Osteoblast (primary cell): ENCODE data around the gene TRIM38. TPM values are rescaled to one million over a fixed set of nuclear protein-coding genes. Genes with fewer than 3 reads are reported as not detected.

Source experiments
- DNase-seq: peaks from one replicate; pipeline ENCODE4 v3.0.0; 2011; ENCODE audit warnings: low spot score, mixed read lengths; ENCODE audit not compliant: insufficient read length; ENCODE audit errors: missing footprints
- H2AFZ ChIP-seq: 2 replicates; pipeline ENCODE4 v1.6.0; 2011; ENCODE audit warnings: mild to moderate bottlenecking, low read length
- H3K27ac ChIP-seq: 2 replicates; pipeline ENCODE4 v1.5.1; 2011; ENCODE audit warnings: mild to moderate bottlenecking, low read depth, low read length, moderate library complexity
- H3K27me3 ChIP-seq: 2 replicates; pipeline ENCODE4 v1.6.0; 2012; ENCODE audit warnings: mild to moderate bottlenecking, control low read depth, inconsistent platforms, low read length, moderate library complexity; ENCODE audit not compliant: insufficient read depth
- H3K36me3 ChIP-seq: 2 replicates; pipeline ENCODE4 v1.5.1; 2011; ENCODE audit warnings: mild to moderate bottlenecking, low read length, control low read depth, moderate library complexity; ENCODE audit not compliant: insufficient read depth
- H3K4me1 ChIP-seq: 2 replicates; pipeline ENCODE4 v1.5.1; 2011; ENCODE audit warnings: mild to moderate bottlenecking, low read length, control low read depth, moderate library complexity; ENCODE audit not compliant: insufficient read depth
- H3K4me2 ChIP-seq: 2 replicates; pipeline ENCODE4 v1.6.0; 2011; ENCODE audit warnings: mild to moderate bottlenecking, low read length; ENCODE audit not compliant: insufficient read depth
- H3K4me3 ChIP-seq: fragments of 200-600 bp; sonication (generic); 3 replicates; pipeline ENCODE4 v1.5.1; 2012; ENCODE audit warnings: mild to moderate bottlenecking, low read length, inconsistent platforms; ENCODE audit not compliant: insufficient read depth
- H3K79me2 ChIP-seq: 2 replicates; pipeline ENCODE4 v1.6.0; 2012; ENCODE audit warnings: mild to moderate bottlenecking, low read length, control low read depth, inconsistent platforms; ENCODE audit not compliant: insufficient read depth
- H3K9me3 ChIP-seq: 2 replicates; pipeline ENCODE4 v1.5.1; 2011; ENCODE audit warnings: low read depth, low read length, control low read depth
- H4K20me1 ChIP-seq: 2 replicates; pipeline ENCODE4 v1.6.0; 2012; ENCODE audit warnings: mild to moderate bottlenecking, low read length, control low read depth; ENCODE audit not compliant: insufficient read depth
- CTCF ChIP-seq: IDR thresholded peaks from 2 replicates; pipeline ENCODE4 v1.5.1; 2011; ENCODE audit warnings: mild to moderate bottlenecking, low read depth, low read length, moderate library complexity; ENCODE audit errors: extremely low read depth
- total RNA-seq: library from RNA; depleted of rRNA; stranded (reverse); fragments of >200 nt; gene quantifications from 2 replicates; pipeline ENCODE4 v1.2.3, GENCODE V29; 2012

The TRIM38 gene
- total RNA-seq, 1 donor, result 13.0 TPM

GRCh38 chr6:25973923-25974555 is 11.4 kb downstream of the TRIM38 start:
- peaks cover 82% of the 10 kb centered on the region for H3K36me3 ChIP-seq

GRCh38 chr6:25975923-25976560 is 13.4 kb downstream of the TRIM38 start:
- no peaks in the 10 kb centered on the region for H3K27me3 ChIP-seq
- TF ChIP-seq CTCF, result no peak
- H2AFZ ChIP-seq, result no peak overlapping the region
- H3K4me1 ChIP-seq, result peaks cover 12% of the 10 kb centered on the region
- H3K79me2 ChIP-seq, result peaks cover 9% of the 10 kb centered on the region
- H3K4me2 ChIP-seq, result no peak overlapping the region
- H3K27ac ChIP-seq, result no peak overlapping the region
- no peak overlapping the region for H3K4me3 ChIP-seq
- DNase-seq, result no peak
- H3K9me3 ChIP-seq, result no peaks in the 10 kb centered on the region
- peaks cover 84% of the 10 kb centered on the region for H3K36me3 ChIP-seq
- no peaks in the 10 kb centered on the region for H4K20me1 ChIP-seq

More at GRCh38 chr6:25973923-25974555, 11.4 kb downstream of the TRIM38 start:
- no peak for DNase-seq
- Histone ChIP-seq H3K79me2 (peaks cover 12% of the 10 kb centered on the region), H3K27me3 (no peaks in the 10 kb centered on the region), H3K9me3 (no peaks in the 10 kb centered on the region), H3K4me1 (peaks cover 30% of the 10 kb centered on the region), H3K4me2 (no peak overlapping the region), H3K27ac (no peak overlapping the region), H4K20me1 (no peaks in the 10 kb centered on the region), H2AFZ (no peak overlapping the region), H3K4me3 (no peak overlapping the region)
- no peak for TF ChIP-seq CTCF

DNA sequence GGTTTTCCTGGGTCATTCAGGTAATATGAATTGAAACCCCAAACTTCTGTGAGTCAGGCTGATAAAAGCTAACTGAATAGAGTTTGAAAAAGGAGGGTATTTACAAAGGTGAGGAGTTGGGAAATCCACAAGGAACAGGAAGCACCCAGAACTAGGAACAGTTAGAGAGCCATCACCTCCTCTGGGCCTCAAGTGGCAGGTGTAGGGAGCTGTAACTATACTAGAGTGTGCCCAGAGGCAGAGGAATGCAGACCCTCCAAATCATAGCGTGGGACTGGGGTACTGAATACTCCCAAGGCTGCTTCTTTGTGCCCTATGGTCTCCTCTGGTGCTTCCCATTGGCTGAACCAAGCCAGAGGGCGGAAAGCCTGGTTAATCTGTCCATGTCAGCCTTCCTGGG is 18.3 kb downstream of the TRIM38 start:
- H3K36me3 ChIP-seq, result peaks cover 92% of the 10 kb centered on the region

More for the DNA sequence above, 18.3 kb downstream of the TRIM38 start:
- TF ChIP-seq CTCF, result no peak
- Histone ChIP-seq H3K27me3 (no peaks in the 10 kb centered on the region), H3K4me2 (no peak overlapping the region), H3K4me1 (no peaks in the 10 kb centered on the region), H3K4me3 (no peak overlapping the region), H4K20me1 (no peaks in the 10 kb centered on the region), H3K79me2 (no peaks in the 10 kb centered on the region), H2AFZ (no peak overlapping the region), H3K9me3 (no peaks in the 10 kb centered on the region), H3K27ac (peak overlapping the region; percentile 12)
- DNase-seq, result no peak
